BJ (cell line): ENCODE measurements around the gene NAPA. TPM values are rescaled to one million over a fixed set of nuclear protein-coding genes. Genes with fewer than 3 reads are reported as not detected.

Source experiments
- CTCF ChIA-PET: fragments of 350-600 bp; formaldehyde crosslinking; extraction: SDS; loops from one replicate; lab custom pipeline; 2021; ENCODE audit warnings: antibody characterized with exemption, inconsistent platforms; lab: Yijun Ruan, JAX
- POLR2A ChIA-PET: fragments of 300-600 bp; sonication (Branson Sonifier 250); formaldehyde crosslinking; extraction: SDS; loops from one replicate; lab custom pipeline; 2021; ENCODE audit warnings: antibody characterized with exemption; lab: Charles Lee
- DNase-seq: peaks from one replicate; pipeline ENCODE4 v3.0.0-alpha.2; 2011; ENCODE audit warnings: low read depth
- H3K27me3 ChIP-seq: 2 replicates; pipeline ENCODE4 v1.6.0; 2011; ENCODE audit warnings: low read length; ENCODE audit not compliant: control insufficient read depth, insufficient read depth
- H3K36me3 ChIP-seq: 2 replicates; pipeline ENCODE4 v1.5.1; 2011; ENCODE audit warnings: low read length; ENCODE audit not compliant: control insufficient read depth, insufficient read depth
- H3K4me3 ChIP-seq: 2 replicates; pipeline ENCODE4 v1.5.1; 2011; ENCODE audit warnings: low read depth, mild to moderate bottlenecking, control low read depth, low read length
- polyA plus RNA-seq: library from polyadenylated mRNA; depleted of rRNA; stranded (reverse); fragments of >200 nt; gene quantifications from 2 replicates; pipeline ENCODE4 v1.2.3, GENCODE V29; 2011
- TF ChIP-seq, protein P1 (sequence below): IDR thresholded peaks from 2 replicates; pipeline ENCODE4 v1.5.1; 2011; ENCODE audit warnings: low read depth, mild to moderate bottlenecking, control low read depth, inconsistent platforms, low read length, moderate library complexity; ENCODE audit not compliant: insufficient read depth

The NAPA gene
- polyA plus RNA-seq, 1 experiment, result 203 TPM

DNA sequence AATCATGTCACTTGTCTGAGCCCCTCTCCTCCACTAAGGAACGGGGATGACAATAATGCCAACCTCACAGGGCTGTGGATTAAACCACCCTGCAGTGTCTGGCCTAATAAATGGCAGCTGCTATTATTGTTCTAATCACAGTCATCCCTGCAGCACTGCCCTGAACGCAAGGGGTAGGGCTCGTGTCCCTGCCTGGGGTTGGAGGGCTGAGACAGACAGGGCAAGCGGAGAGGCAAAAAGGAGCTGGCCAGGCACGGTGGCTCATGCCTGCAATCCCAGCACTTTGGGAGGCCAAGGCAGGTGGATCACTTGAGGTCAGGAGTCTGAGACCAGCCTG is 20.7 kb downstream of the NAPA start:
- H3K36me3 ChIP-seq, result peaks cover 38% of the 10 kb centered on the region

DNA sequence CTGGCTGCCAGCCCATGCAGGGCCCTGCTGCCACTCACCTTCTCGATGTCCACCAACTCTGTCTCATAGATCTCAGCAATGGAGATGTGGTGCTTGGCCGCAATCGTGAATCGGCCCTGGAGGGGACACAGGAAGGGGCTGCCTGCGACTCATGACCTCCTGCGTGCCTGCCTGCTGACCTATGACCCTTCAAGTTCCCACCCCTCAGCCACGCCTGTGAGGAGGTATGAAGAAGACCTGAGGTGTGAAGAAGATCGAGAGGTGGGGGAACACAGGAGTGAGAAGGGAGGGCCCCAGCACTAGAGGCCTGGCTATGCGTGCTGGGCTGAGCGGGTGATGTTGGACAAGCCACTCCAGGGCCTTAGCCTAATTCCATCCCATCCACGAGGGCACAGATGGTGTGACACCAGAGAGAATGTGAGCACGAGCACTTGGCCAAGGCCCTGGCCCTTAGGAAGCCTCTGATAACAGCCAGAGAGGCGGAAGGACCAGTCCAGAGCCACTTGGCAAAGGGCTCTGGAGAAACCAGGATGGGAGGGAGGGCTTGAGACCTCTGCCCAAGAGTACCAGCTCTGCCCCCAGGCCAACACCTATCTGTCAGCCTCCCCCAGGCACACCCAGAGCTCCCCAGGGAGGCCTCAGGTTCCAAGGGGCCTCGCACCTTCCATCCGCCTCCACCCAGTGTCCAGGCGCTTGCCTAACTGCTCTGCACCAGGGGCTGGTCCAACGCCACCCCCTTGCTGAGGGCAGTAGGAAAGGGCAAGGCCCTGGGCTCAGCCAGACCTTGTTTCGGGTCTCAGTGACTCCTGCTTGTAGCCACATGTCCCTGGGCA is 21.3 kb downstream of the NAPA start:
- peaks cover 33% of the 10 kb centered on the region for H3K36me3 ChIP-seq

More for the DNA sequence above, 20.7 kb downstream of the NAPA start:
- ChIA-PET POLR2A (interaction anchor here (0.6 kb wide), 1 partner anchor 111 kb away, joined by 3 read pairs; no protein-coding TSS in a partner anchor), CTCF (interaction anchor here (1.3 to 7.0 kb wide), 3 partner anchors 9 to 213 kb away, joined by 3 to 48 read pairs (median 4); partner anchors contain the start of gene KPTN)
- no peak for DNase-seq
- no peaks in the 10 kb centered on the region for H3K27me3 ChIP-seq
- TF ChIP-seq, protein P1, sequence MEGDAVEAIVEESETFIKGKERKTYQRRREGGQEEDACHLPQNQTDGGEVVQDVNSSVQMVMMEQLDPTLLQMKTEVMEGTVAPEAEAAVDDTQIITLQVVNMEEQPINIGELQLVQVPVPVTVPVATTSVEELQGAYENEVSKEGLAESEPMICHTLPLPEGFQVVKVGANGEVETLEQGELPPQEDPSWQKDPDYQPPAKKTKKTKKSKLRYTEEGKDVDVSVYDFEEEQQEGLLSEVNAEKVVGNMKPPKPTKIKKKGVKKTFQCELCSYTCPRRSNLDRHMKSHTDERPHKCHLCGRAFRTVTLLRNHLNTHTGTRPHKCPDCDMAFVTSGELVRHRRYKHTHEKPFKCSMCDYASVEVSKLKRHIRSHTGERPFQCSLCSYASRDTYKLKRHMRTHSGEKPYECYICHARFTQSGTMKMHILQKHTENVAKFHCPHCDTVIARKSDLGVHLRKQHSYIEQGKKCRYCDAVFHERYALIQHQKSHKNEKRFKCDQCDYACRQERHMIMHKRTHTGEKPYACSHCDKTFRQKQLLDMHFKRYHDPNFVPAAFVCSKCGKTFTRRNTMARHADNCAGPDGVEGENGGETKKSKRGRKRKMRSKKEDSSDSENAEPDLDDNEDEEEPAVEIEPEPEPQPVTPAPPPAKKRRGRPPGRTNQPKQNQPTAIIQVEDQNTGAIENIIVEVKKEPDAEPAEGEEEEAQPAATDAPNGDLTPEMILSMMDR, result no peak
- no peak overlapping the region for H3K4me3 ChIP-seq

DNA sequence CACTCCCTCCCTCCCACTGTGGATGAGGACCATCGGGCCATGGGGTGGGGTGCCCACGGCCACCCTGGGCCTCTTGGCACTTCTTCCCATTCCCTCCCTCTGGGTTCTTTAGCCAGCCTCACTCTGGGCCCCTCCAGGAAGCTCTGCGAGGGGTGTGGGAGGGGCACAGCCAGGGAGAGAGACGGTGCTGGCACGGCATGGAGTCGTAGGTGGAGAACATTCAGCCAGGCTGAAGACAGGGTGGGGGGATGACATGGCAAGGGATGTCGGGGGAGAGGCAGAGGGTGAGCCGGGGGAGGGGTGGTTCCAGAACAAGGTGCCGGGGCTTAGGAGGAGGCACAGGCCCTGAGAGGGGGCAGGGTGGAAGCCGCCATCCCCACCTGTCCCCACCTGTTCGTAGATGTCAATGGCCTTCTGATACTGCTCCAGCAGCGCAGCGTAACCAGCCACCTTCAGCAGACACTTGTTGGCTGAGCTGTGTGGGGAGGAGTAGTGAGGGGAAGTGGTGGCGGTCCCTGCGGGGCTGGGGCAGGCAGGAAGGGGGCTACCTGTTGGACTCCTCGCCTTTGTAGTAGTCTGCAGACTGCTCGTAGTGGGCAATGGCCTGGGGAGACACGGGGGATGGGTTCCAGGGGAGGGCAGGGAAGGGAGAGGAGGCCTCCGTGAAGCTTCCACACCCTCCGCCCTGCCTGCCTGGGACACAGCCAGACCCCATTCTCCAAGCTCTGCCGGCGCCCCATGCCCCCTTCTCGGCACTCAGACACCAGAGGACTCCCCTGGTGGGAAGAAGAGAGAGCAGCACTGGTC is 22.1 kb downstream of the NAPA start:
- DNase-seq, result no peak
- POLR2A ChIA-PET, result no interaction called here
- H3K27me3 ChIP-seq, result no peaks in the 10 kb centered on the region
- no peak overlapping the region for H3K4me3 ChIP-seq
- TF ChIP-seq, protein P1, result no peak
- peaks cover 31% of the 10 kb centered on the region for H3K36me3 ChIP-seq
- CTCF ChIA-PET, result interaction anchor here (0.7 to 7.0 kb wide), 3 partner anchors 8 to 23 kb away, joined by 3 to 48 read pairs (median 5); partner anchors contain the start of genes KPTN and NAPA

More for the DNA sequence above, 21.3 kb downstream of the NAPA start:
- H3K4me3 ChIP-seq, result no peak overlapping the region
- DNase-seq, result no peak
- no peaks in the 10 kb centered on the region for H3K27me3 ChIP-seq
- TF ChIP-seq, protein P1, result no peak
- POLR2A ChIA-PET, result no interaction called here
- CTCF ChIA-PET, result interaction anchor here (0.7 to 7.0 kb wide), 2 partner anchors 9 to 22 kb away, joined by 3 to 48 read pairs; partner anchors contain the start of genes KPTN and NAPA

DNA sequence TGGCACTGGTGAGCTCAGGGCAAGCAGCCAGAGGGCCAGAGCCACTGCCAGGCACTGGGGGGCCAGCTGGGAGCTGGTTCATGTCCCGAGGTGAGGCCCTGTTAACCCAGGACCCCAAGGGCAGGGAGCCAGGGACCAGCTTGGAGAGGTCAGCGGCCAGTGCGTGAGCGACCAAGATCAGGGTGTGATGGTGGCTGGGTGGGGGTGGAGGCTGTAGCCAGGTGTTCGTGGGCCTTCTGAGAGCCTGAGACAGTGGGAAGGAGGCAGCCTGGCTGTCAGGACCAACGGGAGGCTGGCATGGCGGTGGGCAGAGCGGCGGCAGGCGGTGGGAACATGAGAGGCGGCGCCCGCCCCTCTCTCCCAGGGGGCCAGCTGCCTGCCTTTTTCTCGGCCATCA is 22.7 kb downstream of the NAPA start:
- Histone ChIP-seq H3K4me3 (no peak overlapping the region), H3K36me3 (peaks cover 26% of the 10 kb centered on the region), H3K27me3 (no peaks in the 10 kb centered on the region)
- no peak for DNase-seq
- TF ChIP-seq, protein P1, result no peak
- ChIA-PET CTCF (interaction anchor here (1.7 to 7.0 kb wide), 2 partner anchors 7 to 23 kb away, joined by 5 to 48 read pairs; partner anchors contain the start of genes KPTN and NAPA), POLR2A (no interaction called here)
